Body of pancreas (tissue), 4 donors: Measurements from ENCODE around the gene TPD52L2.
"Not testable (repeated sequence)": the region's sequence is repeated elsewhere in the genome, so short reads cannot be mapped to it uniquely, and the experiment has no call there.

ENCODE experiments used
- POLR2A ChIP-seq, 3 donors: fragments of 450-650 bp; IDR thresholded peaks; one replicate each; pipeline ENCODE4 v1.6.1; 2016; ENCODE audit warnings: antibody characterized with exemption in 3 of 3, mild to moderate bottlenecking in 2 of 3
- TF ChIP-seq, protein P1 (sequence below), 7 experiments: fragments of 450-650 bp in 4 of 7; fragments of 200-600 bp in 3 of 7; sonication (generic) in 3 of 7; IDR thresholded peaks; one replicate each; pipeline ENCODE4 v1.5.1; 2016 to 2019; ENCODE audit warnings: antibody characterized with exemption in 7 of 7

DNA sequence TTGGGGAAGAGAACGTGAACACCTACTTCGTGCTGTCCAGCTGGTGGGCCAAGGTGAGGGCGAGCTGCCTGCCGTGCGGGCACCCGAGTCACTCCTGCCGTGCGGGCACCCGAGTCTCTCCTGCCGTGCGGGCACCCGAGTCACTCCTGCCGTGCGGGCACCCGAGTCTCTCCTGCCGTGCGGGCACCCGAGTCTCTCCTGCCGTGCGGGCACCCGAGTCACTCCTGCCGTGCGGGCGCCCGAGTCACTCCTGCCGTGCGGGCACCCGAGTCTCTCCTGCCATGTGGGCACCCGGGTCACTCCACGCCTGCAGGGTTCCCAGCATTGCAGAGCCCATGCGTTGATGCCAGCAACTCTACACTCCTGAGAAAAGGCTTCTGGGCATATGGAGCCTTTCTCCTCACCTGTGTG lies 64.4 kb downstream of the TPD52L2 start:
- TF ChIP-seq, protein P1, sequence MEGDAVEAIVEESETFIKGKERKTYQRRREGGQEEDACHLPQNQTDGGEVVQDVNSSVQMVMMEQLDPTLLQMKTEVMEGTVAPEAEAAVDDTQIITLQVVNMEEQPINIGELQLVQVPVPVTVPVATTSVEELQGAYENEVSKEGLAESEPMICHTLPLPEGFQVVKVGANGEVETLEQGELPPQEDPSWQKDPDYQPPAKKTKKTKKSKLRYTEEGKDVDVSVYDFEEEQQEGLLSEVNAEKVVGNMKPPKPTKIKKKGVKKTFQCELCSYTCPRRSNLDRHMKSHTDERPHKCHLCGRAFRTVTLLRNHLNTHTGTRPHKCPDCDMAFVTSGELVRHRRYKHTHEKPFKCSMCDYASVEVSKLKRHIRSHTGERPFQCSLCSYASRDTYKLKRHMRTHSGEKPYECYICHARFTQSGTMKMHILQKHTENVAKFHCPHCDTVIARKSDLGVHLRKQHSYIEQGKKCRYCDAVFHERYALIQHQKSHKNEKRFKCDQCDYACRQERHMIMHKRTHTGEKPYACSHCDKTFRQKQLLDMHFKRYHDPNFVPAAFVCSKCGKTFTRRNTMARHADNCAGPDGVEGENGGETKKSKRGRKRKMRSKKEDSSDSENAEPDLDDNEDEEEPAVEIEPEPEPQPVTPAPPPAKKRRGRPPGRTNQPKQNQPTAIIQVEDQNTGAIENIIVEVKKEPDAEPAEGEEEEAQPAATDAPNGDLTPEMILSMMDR (IDR thresholded peaks at IDR 0.05), result not testable (repeated sequence)
- TF ChIP-seq POLR2A (IDR thresholded peaks at IDR 0.05), result not testable (repeated sequence)
